ENCODE data around the gene CNTN2.

- TF ChIP-seq CTCF (optimal IDR thresholded peaks at IDR 0.05 in 1 of 3, IDR thresholded peaks at IDR 0.05 in 1 of 3, conservative IDR thresholded peaks at IDR 0.05 in 1 of 3; ENCODE audit: extremely low read depth in 1 of 3, insufficient read depth in 2 of 3, low read length in 3 of 3) = no peak
- no peak for TF ChIP-seq EZH2 (IDR thresholded peaks at IDR 0.05; ENCODE audit: low read length)
These were observed 28.8 kb downstream of the CNTN2 start for GRCh38 chr1:205071801-205072200.
